T-cell (primary cell): ENCODE measurements around the gene CAMSAP3. TPM values are rescaled to one million over a fixed set of nuclear protein-coding genes. Genes with fewer than 3 reads are reported as not detected.

Experiments
- ATAC-seq, 4 experiments: fragments of 200-7000 bp in 3 of 4; fragments of 150-1000 bp in 1 of 4; cut with Tn5 transposase; replicated peaks in 1 of 4; 1 replicate in 3 of 4; 2 replicates in 1 of 4; pipeline ENCODE4 v1.10.0; 2021; ENCODE audit warnings: moderate library complexity in 3 of 4, mild to moderate bottlenecking in 2 of 4, moderate number of reproducible peaks in 1 of 4
- CTCF ChIA-PET, 2 donors: fragments of 300-600 bp; sonication (Branson Sonifier 250); formaldehyde crosslinking; loops; one replicate each; lab custom pipeline; 2022; ENCODE audit warnings: antibody characterized with exemption in 2 of 2; lab: Charles Lee
- POLR2A ChIA-PET, 2 donors: fragments of 300-600 bp; sonication (Branson Sonifier 250); formaldehyde crosslinking; loops; one replicate each; lab custom pipeline; 2022; ENCODE audit warnings: antibody characterized with exemption in 2 of 2; lab: Charles Lee
- DNase-seq, 35 experiments: peaks; one replicate each; pipeline versions ENCODE4 v3.0.0 to v3.0.0-alpha.2; 2013 to 2023
- H3K27ac ChIP-seq: one replicate; pipeline ENCODE4 v1.5.1; 2013; ENCODE audit warnings: low read length
- H3K27me3 ChIP-seq, 2 experiments: replicated peaks in 1 of 2; 1 replicate in 1 of 2; 2 replicates in 1 of 2; pipeline versions ENCODE4 v1.6.1 to v1.7.0; 2013; ENCODE audit warnings: low read length in 1 of 2, mixed read lengths in 1 of 2; ENCODE audit not compliant: control insufficient read depth in 2 of 2, insufficient read depth in 2 of 2; ENCODE audit errors: extremely low read depth in 1 of 2
- H3K36me3 ChIP-seq, 2 donors: 1 replicate in 1 of 2; 2 replicates in 1 of 2; pipeline versions ENCODE4 v1.6.1 to v1.7.0; 2013; ENCODE audit warnings: low read length in 1 of 2; ENCODE audit not compliant: control insufficient read depth in 2 of 2, insufficient read depth in 1 of 2; ENCODE audit errors: extremely low read depth in 1 of 2
- H3K4me1 ChIP-seq, 2 experiments: 1 replicate in 1 of 2; 2 replicates in 1 of 2; pipeline versions ENCODE4 v1.6.1 to v1.7.0; 2013; ENCODE audit warnings: low read length in 2 of 2, mixed read lengths in 1 of 2; ENCODE audit not compliant: insufficient read depth in 2 of 2, control insufficient read depth in 1 of 2; ENCODE audit errors: extremely low read depth in 1 of 2
- H3K4me3 ChIP-seq, 2 donors: 1 replicate in 1 of 2; 2 replicates in 1 of 2; pipeline versions ENCODE4 v1.5.1 to v1.7.0; 2013; ENCODE audit warnings: mild to moderate bottlenecking in 2 of 2, low read length in 1 of 2, moderate library complexity in 1 of 2; ENCODE audit not compliant: control insufficient read depth in 1 of 2; ENCODE audit errors: extremely low read depth in 1 of 2
- H3K9me3 ChIP-seq: 2 replicates; pipeline ENCODE4 v1.7.0; 2013
- H3K27ac Mint-ChIP-seq, 2 donors: one replicate each; pipeline ENCODE4 v1.8.0; 2020 to 2021; ENCODE audit warnings: mild to moderate bottlenecking in 2 of 2, mixed read lengths in 2 of 2
- H3K27me3 Mint-ChIP-seq, 2 donors: one replicate each; pipeline ENCODE4 v1.8.0; 2021 to 2022; ENCODE audit warnings: mixed read lengths in 2 of 2
- H3K36me3 Mint-ChIP-seq: one replicate; pipeline ENCODE4 v1.8.0; 2021; ENCODE audit warnings: mixed read lengths
- H3K4me1 Mint-ChIP-seq, 3 donors: one replicate each; pipeline ENCODE4 v1.8.0; 2020 to 2022; ENCODE audit warnings: mixed read lengths in 3 of 3, mild to moderate bottlenecking in 1 of 3
- H3K4me3 Mint-ChIP-seq, 3 donors: one replicate each; pipeline ENCODE4 v1.8.0; 2020 to 2022; ENCODE audit warnings: mild to moderate bottlenecking in 3 of 3, mixed read lengths in 3 of 3, moderate library complexity in 3 of 3
- H3K9me3 Mint-ChIP-seq, 3 donors: one replicate each; pipeline ENCODE4 v1.8.0; 2020 to 2022; ENCODE audit warnings: mixed read lengths in 3 of 3
- WGBS: methylation state at CpG from one replicate; pipeline ENCODE4 v1.1.5; 2013; ENCODE audit warnings: missing lambda C conversion rate; ENCODE audit not compliant: insufficient coverage; 5-methylcytosine and 5-hydroxymethylcytosine counted together
- total RNA-seq, 35 experiments: library from RNA in 6 of 35; stranded (reverse) in 6 of 35; fragments of 120-200 nt in 1 of 35; gene quantifications; one replicate each; pipeline versions ENCODE4 v1.2.1 to v1.2.4 and lab custom pipeline; 2013 to 2026

Gene CAMSAP3
- total RNA-seq, 5 donors from 2014 or later (not counting 1 experiment from before 2014, with no cell fraction given): 0.47 to 1.3 (median 0.51) TPM

GRCh38 chr19:7607212-7607873, 11.7 kb downstream of the CAMSAP3 start:
- Mint-ChIP-seq H3K9me3 (no peaks in the 10 kb centered on the region), H3K4me3 (no peak overlapping the region), H3K27me3 (peaks cover 13 to 19% of the 10 kb centered on the region in 2 donors), H3K27ac (no peak overlapping the region), H3K4me1 (peaks cover 0 to 11% (median 0%) of the 10 kb centered on the region in 3 donors), H3K36me3 (no peaks in the 10 kb centered on the region)
- Histone ChIP-seq H3K27me3 (peaks cover 0 to 45% of the 10 kb centered on the region in 2 experiments), H3K36me3 (no peaks in the 10 kb centered on the region), H3K4me1 (peaks cover 5 to 7% of the 10 kb centered on the region in 2 experiments), H3K9me3 (no peaks in the 10 kb centered on the region), H3K4me3 (no peak overlapping the region), H3K27ac (no peak overlapping the region)
- WGBS: no CpG with 5 or more reads among the region's 10 CpGs
- DNase-seq (no peak), ATAC-seq (no peak)
- ChIA-PET CTCF (no interaction called here), POLR2A (no interaction called here)

GRCh38 chr19:7607874-7608560, 12.4 kb downstream of the CAMSAP3 start:
- Mint-ChIP-seq H3K27me3 (peaks cover 11 to 15% of the 10 kb centered on the region in 2 donors), H3K4me3 (no peak overlapping the region), H3K9me3 (no peaks in the 10 kb centered on the region), H3K36me3 (no peaks in the 10 kb centered on the region), H3K4me1 (peaks cover 0 to 11% (median 0%) of the 10 kb centered on the region in 3 donors), H3K27ac (no peak overlapping the region)
- H3K27ac ChIP-seq: no peak overlapping the region
- H3K27me3 ChIP-seq: peaks cover 0 to 43% of the 10 kb centered on the region in 2 experiments
- 93% methylated on average over 11 of the region's 25 CpGs for WGBS
- H3K4me1 ChIP-seq: peaks cover 5 to 7% of the 10 kb centered on the region in 2 experiments
- no peaks in the 10 kb centered on the region for H3K9me3 ChIP-seq
- CTCF ChIA-PET: interaction anchor here in 1 of 2 donors (0.6 kb wide), 1 partner anchor 61 kb away, joined by 3 read pairs; no protein-coding TSS in a partner anchor
- H3K36me3 ChIP-seq: no peaks in the 10 kb centered on the region
- POLR2A ChIA-PET: no interaction called here
- no peak for ATAC-seq
- H3K4me3 ChIP-seq: no peak overlapping the region
- no peak for DNase-seq

- CTCF ChIA-PET: no interaction called here
- POLR2A ChIA-PET: no interaction called here
- Mint-ChIP-seq H3K27ac (no peak overlapping the region), H3K4me3 (no peak overlapping the region), H3K36me3 (no peaks in the 10 kb centered on the region), H3K9me3 (no peaks in the 10 kb centered on the region), H3K4me1 (peaks cover 0 to 7% (median 0%) of the 10 kb centered on the region in 3 donors), H3K27me3 (peaks cover under 1 to 3% of the 10 kb centered on the region in 2 donors)
- Histone ChIP-seq H3K9me3 (no peaks in the 10 kb centered on the region), H3K27me3 (peaks cover 0 to 20% of the 10 kb centered on the region in 2 experiments), H3K4me3 (no peak overlapping the region), H3K27ac (no peak overlapping the region), H3K4me1 (peaks cover 2 to 5% of the 10 kb centered on the region in 2 experiments), H3K36me3 (no peaks in the 10 kb centered on the region)
- ATAC-seq (no peak), DNase-seq (no peak)
- 73% methylated on average over 22 of the region's 31 CpGs for WGBS
Measured at GRCh38 chr19:7610491-7611240, 15.0 kb downstream of the CAMSAP3 start.

- Mint-ChIP-seq H3K4me1 (peaks cover 0 to 3% (median 0%) of the 10 kb centered on the region in 3 donors), H3K4me3 (no peak overlapping the region), H3K27me3 (peaks cover 0 to 2% of the 10 kb centered on the region in 2 donors), H3K36me3 (no peaks in the 10 kb centered on the region), H3K9me3 (no peaks in the 10 kb centered on the region), H3K27ac (no peak overlapping the region)
- peaks cover 2 to 5% of the 10 kb centered on the region in 2 experiments for H3K4me1 ChIP-seq
- ChIA-PET CTCF (no interaction called here), POLR2A (interaction anchor here in 1 of 2 donors (0.6 kb wide), 1 partner anchor 49 kb away, joined by 3 read pairs; no protein-coding TSS in a partner anchor)
- no peak overlapping the region for H3K27ac ChIP-seq
- no peak overlapping the region for H3K4me3 ChIP-seq
- ATAC-seq: no peak
- DNase-seq: no peak
- H3K9me3 ChIP-seq: no peaks in the 10 kb centered on the region
- 86% methylated on average over 34 of the region's 41 CpGs for WGBS
- no peaks in the 10 kb centered on the region for H3K36me3 ChIP-seq
- peaks cover 0 to 14% of the 10 kb centered on the region in 2 experiments for H3K27me3 ChIP-seq
Measured at GRCh38 chr19:7611541-7612279, 16.0 kb downstream of the CAMSAP3 start.

GRCh38 chr19:7612282-7613274, 16.9 kb downstream of the CAMSAP3 start:
- POLR2A ChIA-PET: interaction anchor here in 1 of 2 donors (0.6 kb wide), 1 partner anchor 49 kb away, joined by 3 read pairs; no protein-coding TSS in a partner anchor
- WGBS: 92% methylated on average over 60 of the region's 81 CpGs
- H3K36me3 Mint-ChIP-seq: peaks cover 6% of the 10 kb centered on the region

More at GRCh38 chr19:7612282-7613274, 16.9 kb downstream of the CAMSAP3 start:
- no peaks in the 10 kb centered on the region for H3K36me3 ChIP-seq
- H3K9me3 ChIP-seq: no peaks in the 10 kb centered on the region
- no peak overlapping the region for H3K4me3 ChIP-seq
- no peak for DNase-seq
- no peak overlapping the region for H3K27ac ChIP-seq
- no peaks in the 10 kb centered on the region for H3K9me3 Mint-ChIP-seq
- ATAC-seq: no peak
- peaks cover 0 to 6% of the 10 kb centered on the region in 2 experiments for H3K27me3 ChIP-seq
- no peaks in the 10 kb centered on the region for H3K4me1 ChIP-seq
- CTCF ChIA-PET: no interaction called here
- no peak overlapping the region for H3K4me3 Mint-ChIP-seq
- H3K4me1 Mint-ChIP-seq: no peaks in the 10 kb centered on the region
- H3K27me3 Mint-ChIP-seq: no peaks in the 10 kb centered on the region
- no peak overlapping the region for H3K27ac Mint-ChIP-seq
